ENCODE measurements around the gene NR2F1. TPM values are rescaled to one million over a fixed set of nuclear protein-coding genes. Genes with fewer than 3 reads are reported as not detected.
A peak's percentile ranks its signal among the peaks of the same experiment; 100 is the strongest.

NR2F1 gene
- total and polyA plus RNA-seq, 2 donors (not counting 1 experiment from before 2014, with no cell fraction given): not detected

DNA sequence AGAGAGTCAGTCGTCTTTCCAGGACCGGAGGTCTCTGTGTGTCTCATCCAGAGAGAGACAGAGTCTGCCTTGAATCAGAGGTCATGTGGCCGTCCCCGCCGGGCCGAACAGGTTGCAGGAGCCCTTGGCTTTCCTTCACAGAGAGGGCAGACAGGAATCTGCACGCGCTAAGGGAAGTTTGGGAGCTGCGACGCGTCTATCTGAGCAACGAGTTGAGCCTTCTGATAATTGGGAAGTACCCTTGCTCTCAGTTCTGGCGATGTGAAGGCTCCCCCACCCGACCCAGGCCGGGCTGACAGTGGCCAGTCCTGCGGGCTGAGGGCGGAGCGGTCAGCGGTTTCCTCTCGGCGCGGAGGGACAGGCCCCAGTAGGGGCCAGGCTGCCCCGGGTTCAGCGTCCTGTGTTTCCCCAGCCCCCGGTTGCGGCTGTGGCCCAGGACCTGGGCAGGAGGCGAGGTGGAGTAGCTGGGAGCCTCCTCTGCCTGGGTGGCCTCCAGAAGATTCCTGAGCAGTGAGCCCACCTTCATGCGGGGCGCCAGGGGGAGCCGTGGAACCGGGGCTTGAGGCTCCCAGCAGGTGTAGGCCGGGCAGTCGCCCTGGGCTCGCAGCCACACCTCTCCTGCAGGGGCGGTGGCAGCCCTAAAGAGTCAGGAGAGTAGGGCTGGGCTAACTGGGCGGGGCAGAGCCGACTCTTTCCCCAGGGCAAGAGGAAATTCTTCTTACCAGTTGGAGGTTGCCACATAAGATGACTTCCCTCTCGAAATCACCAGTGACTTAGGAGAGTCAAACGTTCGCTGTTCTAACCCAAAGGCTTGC is 13.9 kb downstream of the NR2F1 start:
- H3K4me3 ChIP-seq (ENCODE audit: control extremely low read depth in 1 of 5, extremely low read depth in 1 of 5, insufficient read depth in 1 of 5, low read depth in 2 of 5, low read length in 4 of 5): no peak overlapping the region
- DNase-seq (peak; percentile 37), ATAC-seq (ENCODE audit: low read depth) (no peak)
- Mint-ChIP-seq H3K27me3 (peaks cover 48% of the 10 kb centered on the region), H3K9me3 (ENCODE audit: insufficient read depth) (no peaks in the 10 kb centered on the region), H3K4me3 (no peak overlapping the region), H3K27ac (no peak overlapping the region), H3K4me1 (peaks cover 5% of the 10 kb centered on the region)
- H3K4me1 ChIP-seq (ENCODE audit: control insufficient read depth in 2 of 2, insufficient read depth in 2 of 2, low read length in 2 of 2): peaks cover 13 to 54% of the 10 kb centered on the region in 2 donors
- no peaks in the 10 kb centered on the region for H3K36me3 ChIP-seq (replicated peaks in 1 of 2; ENCODE audit: control extremely low read depth in 1 of 2, control insufficient read depth in 1 of 2, extremely low read depth in 1 of 2, insufficient read depth in 2 of 2, low read length in 1 of 2)
- no peak overlapping the region for H3K4me2 ChIP-seq (replicated peaks; ENCODE audit: low read depth, low read length, poor library complexity, severe bottlenecking)
- H3K79me2 ChIP-seq (ENCODE audit: control insufficient read depth, insufficient read depth, low read length): no peaks in the 10 kb centered on the region
- H2AFZ ChIP-seq (ENCODE audit: insufficient read depth, low read depth, low read length, poor library complexity, severe bottlenecking): no peak overlapping the region
- 10% methylated on average over 38 of the region's 40 CpGs for WGBS (ENCODE audit: insufficient coverage)
- peaks cover 3 to 96% (median 79%) of the 10 kb centered on the region in 4 experiments for H3K27me3 ChIP-seq (replicated peaks in 1 of 4; ENCODE audit: control extremely low read depth in 1 of 4, control insufficient read depth in 3 of 4, insufficient read depth in 4 of 4, low read length in 3 of 4)
- no peak overlapping the region for H3K9ac ChIP-seq (ENCODE audit: low read length)
- H4K20me1 ChIP-seq (ENCODE audit: control insufficient read depth, insufficient read depth, low read length, poor library complexity, severe bottlenecking): no peaks in the 10 kb centered on the region
- H3K27ac ChIP-seq (ENCODE audit: low read length in 2 of 2): no peak overlapping the region
- H3K9me3 ChIP-seq (ENCODE audit: control extremely low read depth in 1 of 3, control insufficient read depth in 2 of 3, insufficient read depth in 1 of 3, low read length in 2 of 3): peaks cover 0 to 47% (median 19%) of the 10 kb centered on the region in 3 donors
- POLR2A ChIA-PET: no interaction called here
- intact Hi-C loops (cut with micrococcal nuclease): no loop called here
- TF ChIP-seq EZH2 (IDR thresholded peaks at IDR 0.05; ENCODE audit: borderline replicate concordance, insufficient read depth, low read depth, low read length, poor library complexity, severe bottlenecking): no peak
- TF ChIP-seq CTCF (IDR thresholded peaks at IDR 0.05): no peak
- CTCF ChIA-PET: interaction anchor here (1.5 kb wide), 1 partner anchor 10 kb away, joined by 5 read pairs; no protein-coding TSS in a partner anchor
